ENCODE measurements around the gene PAQR9.

- TF ChIP-seq CTCF (conservative IDR thresholded peaks at IDR 0.05 in 1 of 2, IDR thresholded peaks at IDR 0.05 in 1 of 2; ENCODE audit: low read depth in 1 of 2, low read length in 2 of 2) (no peak), EZH2 (IDR thresholded peaks at IDR 0.05; ENCODE audit: low read length, missing control alignments) (no peak)
Observed at GRCh38 chr3:143002083-143002712, 38.7 kb upstream of the PAQR9 start.
